Neural cell (in vitro differentiated cells): ENCODE measurements around the gene S100A2.

Experiments
- CTCF ChIP-seq: fragments of 450-650 bp; IDR thresholded peaks from 2 replicates; pipeline ENCODE4 v1.5.1; 2014; ENCODE audit warnings: antibody characterized with exemption, mild to moderate bottlenecking, moderate library complexity; ENCODE audit not compliant: poor library complexity, severe bottlenecking
- EP300 ChIP-seq: fragments of 450-650 bp; conservative IDR thresholded peaks from 2 replicates; pipeline ENCODE4 v1.6.1; 2014; ENCODE audit warnings: antibody characterized with exemption, mild to moderate bottlenecking, moderate library complexity; ENCODE audit not compliant: poor library complexity, severe bottlenecking
- EZH2 ChIP-seq: fragments of 200-600, 300-800 bp; shearing (Covaris generic), sonication (generic); IDR thresholded peaks from 2 replicates; pipeline ENCODE4 v1.6.1; 2014; ENCODE audit warnings: antibody characterized with exemption, low read length, borderline replicate concordance, mild to moderate bottlenecking; ENCODE audit not compliant: insufficient read depth, poor library complexity, severe bottlenecking
- MXI1 ChIP-seq: fragments of 450-650 bp; conservative IDR thresholded peaks from 2 replicates; pipeline ENCODE4 v1.6.1; 2014; ENCODE audit warnings: antibody characterized with exemption, mild to moderate bottlenecking; ENCODE audit not compliant: poor library complexity, severe bottlenecking

GRCh38 chr1:153552335-153552734 is 13.3 kb downstream of the S100A2 start:
- no peak for TF ChIP-seq CTCF
- TF ChIP-seq EP300: no peak
- TF ChIP-seq EZH2: no peak
- TF ChIP-seq MXI1: no peak
